ENCODE data around the gene NOX5. TPM values are rescaled to one million over a fixed set of nuclear protein-coding genes. Genes with fewer than 3 reads are reported as not detected.

Gene NOX5
- total and polyA plus RNA-seq, 2 of the 13 experiments (the other 11 are each of a cell fraction or from before 2014, with no cell fraction given) = not detected

DNA sequence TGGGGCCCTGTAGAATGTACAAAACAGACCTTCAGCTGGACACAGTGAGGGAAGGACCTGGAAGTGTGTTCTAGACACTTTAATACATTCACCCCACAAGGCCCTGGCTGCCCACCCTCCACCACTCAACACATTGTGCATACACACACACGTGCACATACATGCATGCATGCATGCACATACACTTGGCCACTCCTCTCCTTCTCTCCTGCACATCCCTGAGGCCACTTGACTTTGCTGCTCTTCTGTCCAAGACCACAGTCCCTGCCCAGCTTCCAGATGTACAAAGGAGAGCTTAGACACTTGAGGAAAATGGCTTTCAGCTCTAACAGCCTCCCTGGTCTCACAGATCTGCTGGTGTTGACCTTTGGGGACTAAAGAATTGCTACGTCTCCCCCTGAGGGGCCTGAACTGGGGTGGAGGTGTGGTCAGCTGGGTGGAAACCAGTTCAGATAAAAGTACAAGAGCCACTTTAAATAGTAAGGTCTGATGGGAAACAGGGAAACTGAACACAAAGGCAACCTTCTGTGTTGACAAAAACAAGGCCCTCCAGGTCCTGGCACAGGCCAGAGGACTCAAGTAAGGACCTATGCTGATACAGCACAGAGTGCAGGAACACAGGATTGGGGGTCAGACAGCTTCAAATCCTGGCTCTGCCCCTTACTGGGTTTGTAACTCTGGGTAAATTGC is 24.8 kb upstream of the NOX5 start (continued):
- TF ChIP-seq, protein P1, sequence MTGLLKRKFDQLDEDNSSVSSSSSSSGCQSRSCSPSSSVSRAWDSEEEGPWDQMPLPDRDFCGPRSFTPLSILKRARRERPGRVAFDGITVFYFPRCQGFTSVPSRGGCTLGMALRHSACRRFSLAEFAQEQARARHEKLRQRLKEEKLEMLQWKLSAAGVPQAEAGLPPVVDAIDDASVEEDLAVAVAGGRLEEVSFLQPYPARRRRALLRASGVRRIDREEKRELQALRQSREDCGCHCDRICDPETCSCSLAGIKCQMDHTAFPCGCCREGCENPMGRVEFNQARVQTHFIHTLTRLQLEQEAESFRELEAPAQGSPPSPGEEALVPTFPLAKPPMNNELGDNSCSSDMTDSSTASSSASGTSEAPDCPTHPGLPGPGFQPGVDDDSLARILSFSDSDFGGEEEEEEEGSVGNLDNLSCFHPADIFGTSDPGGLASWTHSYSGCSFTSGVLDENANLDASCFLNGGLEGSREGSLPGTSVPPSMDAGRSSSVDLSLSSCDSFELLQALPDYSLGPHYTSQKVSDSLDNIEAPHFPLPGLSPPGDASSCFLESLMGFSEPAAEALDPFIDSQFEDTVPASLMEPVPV (CRISPR knock-in tag; IDR thresholded peaks at IDR 0.05) = no peak
- no peak for TF ChIP-seq NCOR1 (IDR thresholded peaks at IDR 0.05; ENCODE audit: borderline replicate concordance, low read length)
- no peak for TF ChIP-seq YEATS2 (CRISPR knock-in tag; IDR thresholded peaks at IDR 0.05; ENCODE audit: borderline replicate concordance)
- no peak for TF ChIP-seq SP4 (CRISPR knock-in tag; IDR thresholded peaks at IDR 0.05)
- TF ChIP-seq, protein P2, sequence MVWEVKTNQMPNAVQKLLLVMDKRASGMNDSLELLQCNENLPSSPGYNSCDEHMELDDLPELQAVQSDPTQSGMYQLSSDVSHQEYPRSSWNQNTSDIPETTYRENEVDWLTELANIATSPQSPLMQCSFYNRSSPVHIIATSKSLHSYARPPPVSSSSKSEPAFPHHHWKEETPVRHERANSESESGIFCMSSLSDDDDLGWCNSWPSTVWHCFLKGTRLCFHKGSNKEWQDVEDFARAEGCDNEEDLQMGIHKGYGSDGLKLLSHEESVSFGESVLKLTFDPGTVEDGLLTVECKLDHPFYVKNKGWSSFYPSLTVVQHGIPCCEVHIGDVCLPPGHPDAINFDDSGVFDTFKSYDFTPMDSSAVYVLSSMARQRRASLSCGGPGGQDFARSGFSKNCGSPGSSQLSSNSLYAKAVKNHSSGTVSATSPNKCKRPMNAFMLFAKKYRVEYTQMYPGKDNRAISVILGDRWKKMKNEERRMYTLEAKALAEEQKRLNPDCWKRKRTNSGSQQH (CRISPR knock-in tag; IDR thresholded peaks at IDR 0.05; ENCODE audit: low read depth) = no peak

DNA sequence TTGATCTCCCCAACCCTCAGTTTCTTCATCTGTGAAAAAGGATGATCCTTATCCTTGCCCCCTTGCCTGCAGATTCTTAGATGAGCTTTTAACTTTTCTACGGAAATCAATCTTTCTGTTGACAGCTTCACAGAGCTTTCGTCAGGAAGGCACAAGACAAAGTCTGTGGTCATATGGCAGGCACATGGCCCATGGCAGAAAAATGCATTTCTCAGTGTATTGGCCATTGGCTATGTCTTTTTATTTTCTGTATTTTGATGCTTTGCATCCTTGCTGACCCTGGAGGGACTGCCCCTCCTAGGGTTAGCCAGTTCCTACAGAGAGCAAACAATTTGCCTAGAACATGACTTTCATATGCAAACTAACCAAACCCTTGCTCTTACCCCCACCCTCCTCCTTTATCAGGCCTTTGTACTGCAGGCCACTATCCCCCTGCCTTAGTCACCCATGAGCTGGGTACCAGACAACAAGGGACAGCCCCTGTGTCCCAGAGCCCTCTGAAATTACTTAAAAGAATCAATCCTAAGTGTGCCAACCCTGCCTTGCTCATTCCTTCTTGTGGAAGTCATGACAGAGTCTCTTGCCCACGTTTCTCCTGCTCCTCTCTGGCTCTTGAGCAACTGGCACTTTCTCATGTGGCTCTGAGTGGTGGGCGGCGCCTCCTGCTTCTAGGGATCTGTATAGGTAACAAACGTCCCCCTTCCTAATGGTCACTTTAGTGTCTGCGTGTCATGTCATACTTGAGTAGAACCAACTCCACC is 24.1 kb upstream of the NOX5 start:
- no TSS peak for BruUV-seq (replicated peaks)
- H3K4me2 ChIP-seq (ENCODE audit: low read depth, low read length) = no peak overlapping the region
- H3K9me3 ChIP-seq (ENCODE audit: low read length) = no peaks in the 10 kb centered on the region
- FAIRE-seq (no peak), DNase-seq (ENCODE audit: low spot score) (no peak), ATAC-seq (no peak)
- H3K27ac ChIP-seq (ENCODE audit: extremely low read length, insufficient read depth, low read length) = no peak overlapping the region
- CTCF ChIA-PET (ENCODE audit: low intra/inter-chr PET ratio, low total read pairs) = no interaction called here
- no peaks in the 10 kb centered on the region for H3K36me3 ChIP-seq (replicated peaks in 1 of 2; ENCODE audit: control insufficient read depth in 1 of 2, insufficient read depth in 2 of 2, low read length in 2 of 2)
- no peaks in the 10 kb centered on the region for H3K79me2 ChIP-seq (ENCODE audit: insufficient read depth, low read length)
- no peaks in the 10 kb centered on the region for H3K4me1 ChIP-seq (ENCODE audit: insufficient read depth, low read length)
- no peak overlapping the region for H3K9ac ChIP-seq (ENCODE audit: insufficient read depth, low read depth, low read length)
- POLR2A ChIA-PET = no interaction called here
- WGBS (ENCODE audit: low lambda C conversion rate) = 31% methylated on average over 6 of the region's 7 CpGs
- in situ Hi-C loops (cut with HindIII; ENCODE audit: extremely low pct_ligation_motif_present, low pct_unique_long_range_greater_than_20kb) = no loop called here
- H2AFZ ChIP-seq (ENCODE audit: low read length) = no peak overlapping the region
- no peak overlapping the region for H3K4me3 ChIP-seq (replicated peaks in 1 of 3; ENCODE audit: insufficient read depth in 1 of 3, low read depth in 2 of 3, low read length in 3 of 3)
- intact Hi-C loops (cut with micrococcal nuclease; ENCODE audit: unreplicated experiment) = no loop called here
- H4K20me1 ChIP-seq (ENCODE audit: insufficient read depth, low read length) = no peaks in the 10 kb centered on the region
- H3K27me3 ChIP-seq (ENCODE audit: control insufficient read depth in 1 of 2, insufficient read depth in 2 of 2, low read length in 2 of 2) = 0 out of 5 replicates have a peak, but pooled peaks cover 0 to 6% of the 10 kb centered on the region in 2 experiments
- TF ChIP-seq, protein P3, sequence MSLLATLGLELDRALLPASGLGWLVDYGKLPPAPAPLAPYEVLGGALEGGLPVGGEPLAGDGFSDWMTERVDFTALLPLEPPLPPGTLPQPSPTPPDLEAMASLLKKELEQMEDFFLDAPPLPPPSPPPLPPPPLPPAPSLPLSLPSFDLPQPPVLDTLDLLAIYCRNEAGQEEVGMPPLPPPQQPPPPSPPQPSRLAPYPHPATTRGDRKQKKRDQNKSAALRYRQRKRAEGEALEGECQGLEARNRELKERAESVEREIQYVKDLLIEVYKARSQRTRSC (CRISPR knock-in tag; IDR thresholded peaks at IDR 0.05; ENCODE audit: low read depth) = no peak
- no peak for TF ChIP-seq SP4 (CRISPR knock-in tag; IDR thresholded peaks at IDR 0.05)
- TF ChIP-seq, protein P4, sequence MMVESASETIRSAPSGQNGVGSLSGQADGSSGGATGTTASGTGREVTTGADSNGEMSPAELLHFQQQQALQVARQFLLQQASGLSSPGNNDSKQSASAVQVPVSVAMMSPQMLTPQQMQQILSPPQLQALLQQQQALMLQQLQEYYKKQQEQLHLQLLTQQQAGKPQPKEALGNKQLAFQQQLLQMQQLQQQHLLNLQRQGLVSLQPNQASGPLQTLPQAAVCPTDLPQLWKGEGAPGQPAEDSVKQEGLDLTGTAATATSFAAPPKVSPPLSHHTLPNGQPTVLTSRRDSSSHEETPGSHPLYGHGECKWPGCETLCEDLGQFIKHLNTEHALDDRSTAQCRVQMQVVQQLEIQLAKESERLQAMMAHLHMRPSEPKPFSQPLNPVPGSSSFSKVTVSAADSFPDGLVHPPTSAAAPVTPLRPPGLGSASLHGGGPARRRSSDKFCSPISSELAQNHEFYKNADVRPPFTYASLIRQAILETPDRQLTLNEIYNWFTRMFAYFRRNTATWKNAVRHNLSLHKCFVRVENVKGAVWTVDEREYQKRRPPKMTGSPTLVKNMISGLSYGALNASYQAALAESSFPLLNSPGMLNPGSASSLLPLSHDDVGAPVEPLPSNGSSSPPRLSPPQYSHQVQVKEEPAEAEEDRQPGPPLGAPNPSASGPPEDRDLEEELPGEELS (CRISPR knock-in tag; IDR thresholded peaks at IDR 0.05) = no peak
- TF ChIP-seq ZNF569 (CRISPR knock-in tag; IDR thresholded peaks at IDR 0.05; ENCODE audit: borderline replicate concordance) = no peak
- TF ChIP-seq CAMTA2 (CRISPR knock-in tag; IDR thresholded peaks at IDR 0.05; ENCODE audit: borderline replicate concordance) = no peak
- no peak for TF ChIP-seq ZNF567 (CRISPR knock-in tag; IDR thresholded peaks at IDR 0.05; ENCODE audit: borderline replicate concordance)
- TF ChIP-seq, protein P5, sequence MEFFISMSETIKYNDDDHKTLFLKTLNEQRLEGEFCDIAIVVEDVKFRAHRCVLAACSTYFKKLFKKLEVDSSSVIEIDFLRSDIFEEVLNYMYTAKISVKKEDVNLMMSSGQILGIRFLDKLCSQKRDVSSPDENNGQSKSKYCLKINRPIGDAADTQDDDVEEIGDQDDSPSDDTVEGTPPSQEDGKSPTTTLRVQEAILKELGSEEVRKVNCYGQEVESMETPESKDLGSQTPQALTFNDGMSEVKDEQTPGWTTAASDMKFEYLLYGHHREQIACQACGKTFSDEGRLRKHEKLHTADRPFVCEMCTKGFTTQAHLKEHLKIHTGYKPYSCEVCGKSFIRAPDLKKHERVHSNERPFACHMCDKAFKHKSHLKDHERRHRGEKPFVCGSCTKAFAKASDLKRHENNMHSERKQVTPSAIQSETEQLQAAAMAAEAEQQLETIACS (CRISPR knock-in tag; IDR thresholded peaks at IDR 0.05) = no peak
